HUES64 (cell line): ENCODE measurements around the gene MED13L.

Experiments
- H3K27ac ChIP-seq: 2 replicates; pipeline ENCODE4 v1.7.0; 2013; ENCODE audit warnings: low read depth, low read length, inconsistent platforms
- H3K27me3 ChIP-seq: 2 replicates; pipeline ENCODE4 v1.6.1; 2013; ENCODE audit warnings: mild to moderate bottlenecking, low read length; ENCODE audit not compliant: insufficient read depth
- H3K36me3 ChIP-seq: 2 replicates; pipeline ENCODE4 v1.6.1; 2013; ENCODE audit warnings: mild to moderate bottlenecking, low read length; ENCODE audit not compliant: insufficient read depth
- H3K4me1 ChIP-seq: 2 replicates; pipeline ENCODE4 v1.6.1; 2013; ENCODE audit warnings: mild to moderate bottlenecking, low read length, moderate library complexity; ENCODE audit not compliant: insufficient read depth
- H3K4me3 ChIP-seq: 2 replicates; pipeline ENCODE4 v1.5.1; 2013; ENCODE audit warnings: mild to moderate bottlenecking, low read length, moderate library complexity
- H3K9ac ChIP-seq: 2 replicates; pipeline ENCODE4 v1.6.1; 2013; ENCODE audit warnings: mild to moderate bottlenecking, low read depth, low read length
- H3K9me3 ChIP-seq: 2 replicates; pipeline ENCODE4 v1.6.1; 2013; ENCODE audit warnings: low read depth, low read length; ENCODE audit not compliant: insufficient read depth
- WGBS: fragments of 150-250, 120-280 bp; methylation state at CpG from one replicate; pipeline ENCODE4 v1.1.7; 2013; ENCODE audit warnings: missing lambda C conversion rate; 5-methylcytosine and 5-hydroxymethylcytosine counted together

MED13L gene

GRCh38 chr12:116317986-116318575 is 40.6 kb upstream of the MED13L start:
- Histone ChIP-seq H3K4me1 (peaks cover 6% of the 10 kb centered on the region; the same call in 1 of the 2 replicates), H3K4me3 (no peak overlapping the region), H3K27me3 (no peaks in the 10 kb centered on the region), H3K9ac (no peak overlapping the region), H3K27ac (no peak overlapping the region), H3K9me3 (no peaks in the 10 kb centered on the region), H3K36me3 (no peaks in the 10 kb centered on the region)
- WGBS, result 90% methylated on average over 23 of the region's 23 CpGs

GRCh38 chr12:116317139-116317538 is 39.6 kb upstream of the MED13L start:
- H3K4me1 ChIP-seq, result peaks cover 6% of the 10 kb centered on the region; the same call in 1 of the 2 replicates

GRCh38 chr12:116314477-116314876 is 37.0 kb upstream of the MED13L start:
- 0 out of 2 replicates have a peak, but pooled peaks cover 4% of the 10 kb centered on the region for H3K9me3 ChIP-seq
- peaks cover under 1% of the 10 kb centered on the region; the same call in 1 of the 2 replicates for H3K4me1 ChIP-seq
- no peak overlapping the region for H3K4me3 ChIP-seq
- H3K36me3 ChIP-seq, result no peaks in the 10 kb centered on the region
- no peak overlapping the region for H3K9ac ChIP-seq
- H3K27me3 ChIP-seq, result no peaks in the 10 kb centered on the region
- WGBS, result 80% methylated on average over 7 of the region's 7 CpGs
- H3K27ac ChIP-seq, result no peak overlapping the region

More at GRCh38 chr12:116317139-116317538, 39.6 kb upstream of the MED13L start:
- no peaks in the 10 kb centered on the region for H3K9me3 ChIP-seq
- no peak overlapping the region for H3K4me3 ChIP-seq
- 94% methylated on average over 3 of the region's 4 CpGs for WGBS
- H3K27ac ChIP-seq, result no peak overlapping the region
- no peaks in the 10 kb centered on the region for H3K36me3 ChIP-seq
- no peaks in the 10 kb centered on the region for H3K27me3 ChIP-seq
- H3K9ac ChIP-seq, result no peak overlapping the region

GRCh38 chr12:116313194-116313927 is 35.9 kb upstream of the MED13L start:
- H3K9me3 ChIP-seq, result 0 out of 2 replicates have a peak, but pooled peaks cover 4% of the 10 kb centered on the region

GRCh38 chr12:116310082-116310481 is 32.6 kb upstream of the MED13L start:
- WGBS, result 83% methylated on average over 3 of the region's 3 CpGs
- no peaks in the 10 kb centered on the region for H3K4me1 ChIP-seq
- no peaks in the 10 kb centered on the region for H3K27me3 ChIP-seq
- 0 out of 2 replicates have a peak, but pooled peaks cover 4% of the 10 kb centered on the region for H3K9me3 ChIP-seq
- no peak overlapping the region for H3K4me3 ChIP-seq
- H3K9ac ChIP-seq, result no peak overlapping the region
- H3K36me3 ChIP-seq, result no peaks in the 10 kb centered on the region
- H3K27ac ChIP-seq, result no peak overlapping the region

More at GRCh38 chr12:116313194-116313927, 35.9 kb upstream of the MED13L start:
- Histone ChIP-seq H3K9ac (no peak overlapping the region), H3K36me3 (no peaks in the 10 kb centered on the region), H3K4me3 (no peak overlapping the region), H3K27me3 (no peaks in the 10 kb centered on the region), H3K4me1 (no peaks in the 10 kb centered on the region), H3K27ac (no peak overlapping the region)
- 90% methylated on average over 14 of the region's 19 CpGs for WGBS

- H3K27me3 ChIP-seq, result no peaks in the 10 kb centered on the region
- H3K4me1 ChIP-seq, result no peaks in the 10 kb centered on the region
- no peak overlapping the region for H3K27ac ChIP-seq
- 100% methylated on average over 1 of the region's 1 CpG for WGBS
- H3K4me3 ChIP-seq, result no peak overlapping the region
- no peaks in the 10 kb centered on the region for H3K36me3 ChIP-seq
- 0 out of 2 replicates have a peak, but pooled peaks cover 4% of the 10 kb centered on the region for H3K9me3 ChIP-seq
- H3K9ac ChIP-seq, result no peak overlapping the region
Observed at GRCh38 chr12:116309343-116309742, 31.9 kb upstream of the MED13L start.

GRCh38 chr12:116308647-116309046 is 31.2 kb upstream of the MED13L start:
- Histone ChIP-seq H3K27me3 (no peaks in the 10 kb centered on the region), H3K4me1 (no peaks in the 10 kb centered on the region), H3K4me3 (no peak overlapping the region), H3K27ac (no peak overlapping the region), H3K36me3 (no peaks in the 10 kb centered on the region), H3K9me3 (0 out of 2 replicates have a peak, but pooled peaks cover 4% of the 10 kb centered on the region), H3K9ac (no peak overlapping the region)
- 92% methylated on average over 7 of the region's 7 CpGs for WGBS

GRCh38 chr12:116306968-116307367 is 29.5 kb upstream of the MED13L start:
- Histone ChIP-seq H3K9me3 (0 out of 2 replicates have a peak, but pooled peaks cover 4% of the 10 kb centered on the region), H3K27ac (no peak overlapping the region), H3K27me3 (no peaks in the 10 kb centered on the region), H3K36me3 (no peaks in the 10 kb centered on the region), H3K4me3 (no peak overlapping the region), H3K4me1 (no peaks in the 10 kb centered on the region), H3K9ac (no peak overlapping the region)
- 91% methylated on average over 2 of the region's 3 CpGs for WGBS

- no peak overlapping the region for H3K9ac ChIP-seq
- WGBS, result 89% methylated on average over 5 of the region's 5 CpGs
- no peaks in the 10 kb centered on the region for H3K36me3 ChIP-seq
- H3K9me3 ChIP-seq, result 0 out of 2 replicates have a peak, but pooled peaks cover 4% of the 10 kb centered on the region
- no peaks in the 10 kb centered on the region for H3K27me3 ChIP-seq
- no peaks in the 10 kb centered on the region for H3K4me1 ChIP-seq
- no peak overlapping the region for H3K27ac ChIP-seq
- no peak overlapping the region for H3K4me3 ChIP-seq
Observed at GRCh38 chr12:116306506-116306905, 29.0 kb upstream of the MED13L start.

- Histone ChIP-seq H3K9ac (no peak overlapping the region), H3K27ac (no peak overlapping the region), H3K27me3 (no peaks in the 10 kb centered on the region), H3K4me1 (no peaks in the 10 kb centered on the region), H3K4me3 (no peak overlapping the region), H3K9me3 (no peaks in the 10 kb centered on the region), H3K36me3 (no peaks in the 10 kb centered on the region)
- WGBS, result 95% methylated on average over 3 of the region's 4 CpGs
Observed at GRCh38 chr12:116304621-116305020, 27.1 kb upstream of the MED13L start.

- Histone ChIP-seq H3K4me1 (no peaks in the 10 kb centered on the region), H3K36me3 (no peaks in the 10 kb centered on the region), H3K9ac (no peak overlapping the region), H3K9me3 (no peaks in the 10 kb centered on the region), H3K27me3 (no peaks in the 10 kb centered on the region), H3K27ac (no peak overlapping the region), H3K4me3 (no peak overlapping the region)
- WGBS, result 78% methylated on average over 2 of the region's 2 CpGs
Observed at GRCh38 chr12:116303929-116304328, 26.4 kb upstream of the MED13L start.
